ENCODE measurements around the gene OR13J1.

The OR13J1 gene

GRCh38 chr9:35829764-35830096, 40.5 kb downstream of the OR13J1 start:
- DNase-seq = no peak

GRCh38 chr9:35829084-35829763, 41.0 kb downstream of the OR13J1 start, which contains the start of gene TMEM8B:
TSS of gene TMEM8B (plus strand) at chr9:35829228. CDS start at chr9:35829448, 220 bp downstream.
- DNase-seq = peak; percentile 97

GRCh38 chr9:35828716-35829083, 41.5 kb downstream of the OR13J1 start, which contains the start of gene FAM221B:
TSS of gene FAM221B (minus strand) at chr9:35828732. CDS start at chr9:35826161, 2,571 bp downstream.
- peak; percentile 41 for DNase-seq

- no peak for DNase-seq
These were observed 42.7 kb downstream of the OR13J1 start for GRCh38 chr9:35827486-35827885.

- peak; percentile 51 for DNase-seq
These were observed 44.0 kb downstream of the OR13J1 start for GRCh38 chr9:35826071-35826701.

- no peak for DNase-seq
These were observed 47.3 kb downstream of the OR13J1 start for GRCh38 chr9:35822926-35823325.

- DNase-seq = no peak
These were observed 50.1 kb downstream of the OR13J1 start for GRCh38 chr9:35820076-35820475.
